HG02571 (cell line): ENCODE results near the gene CSNK2A3.
"Not testable (repeated sequence)": the region's sequence is repeated elsewhere in the genome, so short reads cannot be mapped to it uniquely, and the experiment has no call there.

Source experiments
- ATAC-seq: cut with Tn5 transposase; IDR thresholded peaks from one replicate; pipeline ENCODE4 v1.9.1; 2021; ENCODE audit warnings: mild to moderate bottlenecking, moderate library complexity; ENCODE audit not compliant: unreplicated experiment

Gene CSNK2A3

DNA sequence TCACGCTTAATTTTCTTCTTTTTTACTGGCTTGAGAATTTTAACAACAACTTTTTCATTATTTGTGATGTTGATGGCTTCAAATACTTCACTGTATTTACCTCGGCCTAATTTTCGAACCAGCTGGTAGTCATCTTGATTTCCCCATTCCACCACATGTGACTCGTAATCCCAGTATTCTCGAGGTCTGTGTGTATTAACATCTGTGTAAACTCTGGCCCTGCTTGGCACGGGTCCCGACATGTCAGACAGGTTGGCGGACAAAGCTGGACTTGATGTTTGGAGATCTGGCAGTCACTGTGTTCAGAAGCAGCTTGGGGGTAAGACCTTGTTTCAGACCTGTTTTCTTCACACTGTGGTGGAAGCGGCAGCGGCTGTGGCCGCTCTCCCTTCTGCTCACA, at the start of gene CSNK2A3:
Gene CSNK2A3 (minus strand): TSS at position 373 of the 400 bp plus-strand sequence. CDS start 131 bp downstream, at position 242.
- ATAC-seq, result not testable (repeated sequence)

DNA sequence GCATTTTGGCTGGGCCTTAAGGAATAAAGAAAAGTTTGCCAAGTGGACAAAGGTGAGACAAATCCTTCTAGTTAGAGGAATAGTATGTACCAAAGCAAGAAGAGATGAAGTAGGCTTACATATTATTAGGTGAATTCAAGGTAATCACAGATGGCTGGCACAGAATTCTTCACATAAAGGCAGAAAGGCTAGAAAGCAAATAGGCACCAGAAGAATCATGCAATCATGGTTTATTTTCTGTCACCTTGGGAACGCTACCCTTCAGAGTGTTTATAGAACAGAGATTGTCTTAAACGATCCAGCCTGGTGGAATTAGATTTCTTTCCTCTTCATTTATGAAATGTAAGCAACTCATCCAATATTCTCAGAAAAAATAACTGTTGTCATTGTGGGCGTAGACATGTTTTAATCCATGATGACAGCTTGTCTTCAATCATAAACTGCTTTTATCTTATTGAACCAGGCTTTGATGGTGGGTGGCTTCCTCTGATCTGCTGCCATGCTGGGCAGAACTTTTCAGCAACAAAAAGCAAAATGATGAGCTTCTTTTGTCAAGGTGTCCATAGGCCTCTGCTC, 49.0 kb upstream of the CSNK2A3 start:
- no peak for ATAC-seq

DNA sequence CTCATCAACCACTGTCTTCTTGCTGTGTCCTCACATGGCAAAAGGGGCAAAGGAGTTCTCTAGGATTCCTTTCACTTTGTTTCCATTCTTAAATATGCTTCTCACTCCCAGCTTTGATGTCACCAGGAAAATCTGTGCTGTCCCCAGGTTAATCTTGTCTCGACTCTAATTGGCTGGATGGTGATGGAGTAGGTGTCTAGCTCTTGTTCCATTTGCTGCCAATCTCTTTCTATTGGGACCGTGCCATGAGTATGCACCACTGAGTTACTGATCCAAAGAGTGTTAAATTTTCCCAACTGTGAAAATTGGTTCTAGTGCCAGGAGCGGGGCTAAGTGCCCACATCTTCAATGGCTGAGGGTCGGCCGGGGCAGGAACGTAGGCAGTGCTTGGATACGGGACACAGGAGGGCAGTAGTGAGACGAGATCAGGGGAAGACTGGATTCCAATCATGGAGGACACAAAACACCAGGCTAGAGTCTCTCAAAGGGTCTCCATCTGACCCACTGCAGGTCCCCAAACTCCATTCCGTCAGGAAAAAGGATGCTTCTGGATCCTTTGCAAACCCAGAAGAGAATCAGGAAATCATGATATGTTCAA, 47.7 kb upstream of the CSNK2A3 start:
- ATAC-seq, result no peak

DNA sequence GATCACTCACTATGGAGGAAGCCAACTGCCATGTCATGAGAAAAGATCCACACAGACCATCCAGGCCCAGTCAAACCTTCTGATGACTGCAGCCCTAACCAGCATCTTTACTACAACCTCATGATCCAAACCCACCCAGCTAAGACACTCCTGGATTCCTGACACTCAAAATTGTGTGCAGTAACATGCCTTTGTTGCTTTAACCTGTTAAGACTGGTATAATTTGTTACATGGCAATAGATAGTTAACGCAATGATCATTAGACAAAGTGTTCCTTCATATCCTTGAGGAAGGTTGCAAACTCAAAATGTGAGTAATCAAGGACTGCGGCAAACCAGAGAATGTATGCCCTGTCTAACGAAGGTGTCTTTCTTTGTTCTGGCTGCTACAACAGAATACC, 47.1 kb upstream of the CSNK2A3 start:
- no peak for ATAC-seq

DNA sequence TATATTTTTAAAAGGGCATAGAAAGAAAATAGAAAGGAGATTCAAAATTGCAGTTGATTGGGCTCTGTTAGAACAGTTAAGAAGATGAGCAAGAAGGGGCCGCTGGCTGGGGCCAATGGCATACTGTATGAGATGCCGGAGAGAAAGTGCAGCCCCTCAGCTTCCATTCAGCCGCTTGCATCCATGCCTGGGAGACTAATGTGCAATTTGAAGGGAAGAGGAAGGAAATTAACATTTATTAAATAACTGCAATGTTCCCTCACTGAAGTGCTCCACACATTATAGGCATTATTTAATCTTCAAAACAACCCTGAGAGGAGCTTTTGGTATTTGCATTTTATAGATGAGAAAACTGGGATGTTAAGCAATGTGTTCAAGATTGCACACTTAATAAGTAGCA, 44.7 kb upstream of the CSNK2A3 start:
- no peak for ATAC-seq

DNA sequence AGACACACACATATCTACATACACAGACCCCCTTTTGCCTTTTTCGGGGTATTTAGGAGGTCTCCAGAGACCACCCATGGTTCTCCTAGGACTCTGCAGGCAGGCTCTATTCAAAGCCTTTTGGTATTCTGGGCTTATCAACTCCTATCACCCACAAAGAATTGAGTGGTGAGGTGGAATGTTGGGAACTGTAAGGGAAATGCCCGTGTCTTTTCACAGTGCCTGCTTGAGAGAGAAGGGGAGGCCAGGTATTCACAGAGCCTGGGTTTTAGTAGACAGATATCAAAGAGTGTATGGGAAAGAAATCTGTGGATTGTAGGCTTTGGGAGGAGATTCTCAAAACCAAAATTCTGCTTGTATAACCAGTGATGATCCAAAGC, 44.0 kb upstream of the CSNK2A3 start:
- no peak for ATAC-seq

DNA sequence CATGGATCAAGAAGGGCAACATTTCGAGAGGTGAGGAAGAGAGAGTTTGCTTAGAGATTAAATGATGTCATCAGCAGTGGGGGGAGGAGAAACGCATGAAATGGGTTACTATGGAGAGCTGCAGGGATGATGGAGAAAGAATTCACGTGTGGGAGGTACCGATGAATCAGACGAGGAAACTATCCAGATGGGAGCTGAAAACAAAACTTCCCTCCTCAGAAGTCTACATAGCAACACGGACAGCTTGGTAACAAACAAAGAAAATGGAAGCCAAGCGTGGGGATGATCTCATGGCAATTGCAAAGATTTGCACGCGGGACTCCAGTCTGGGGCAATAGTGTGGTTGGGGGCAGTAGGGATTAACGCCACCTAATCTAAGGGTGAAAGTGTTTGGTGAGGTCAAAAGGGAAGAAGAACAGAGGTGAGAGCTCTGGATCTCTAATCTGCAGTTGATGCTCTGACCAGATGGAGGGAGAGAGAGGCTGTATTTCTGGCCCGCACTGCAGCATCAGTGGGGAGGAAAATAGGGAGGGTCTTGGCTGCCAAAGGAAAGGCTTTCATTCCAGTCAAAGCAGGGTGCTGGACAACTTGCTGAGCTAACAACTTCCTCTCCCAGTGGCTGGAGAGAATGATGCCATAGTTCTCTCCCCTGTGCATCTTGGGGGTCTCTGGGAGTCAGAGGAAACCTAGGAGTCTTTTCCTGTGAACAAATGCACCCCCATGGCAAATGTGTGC, 43.4 kb upstream of the CSNK2A3 start:
- no peak for ATAC-seq

DNA sequence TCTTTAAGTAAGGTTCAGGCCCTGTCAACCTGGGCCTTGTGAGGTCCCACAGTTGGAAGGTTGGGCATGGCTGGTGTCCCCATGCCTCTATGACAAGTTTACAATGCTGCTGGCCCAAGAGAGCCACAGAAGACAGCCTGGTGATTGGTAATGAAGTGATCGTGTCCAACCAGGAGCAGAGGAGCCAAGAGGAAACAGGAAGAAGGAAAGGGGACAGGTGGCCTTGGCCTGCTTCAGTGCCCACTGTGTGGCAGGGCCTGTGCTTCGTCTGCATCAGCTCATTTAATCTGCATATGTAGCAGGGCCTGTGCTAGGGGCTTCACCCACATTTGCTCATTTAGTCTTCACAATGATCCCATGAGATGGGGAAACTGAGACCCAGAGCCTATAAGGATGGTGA, 42.1 kb upstream of the CSNK2A3 start:
- ATAC-seq, result no peak

DNA sequence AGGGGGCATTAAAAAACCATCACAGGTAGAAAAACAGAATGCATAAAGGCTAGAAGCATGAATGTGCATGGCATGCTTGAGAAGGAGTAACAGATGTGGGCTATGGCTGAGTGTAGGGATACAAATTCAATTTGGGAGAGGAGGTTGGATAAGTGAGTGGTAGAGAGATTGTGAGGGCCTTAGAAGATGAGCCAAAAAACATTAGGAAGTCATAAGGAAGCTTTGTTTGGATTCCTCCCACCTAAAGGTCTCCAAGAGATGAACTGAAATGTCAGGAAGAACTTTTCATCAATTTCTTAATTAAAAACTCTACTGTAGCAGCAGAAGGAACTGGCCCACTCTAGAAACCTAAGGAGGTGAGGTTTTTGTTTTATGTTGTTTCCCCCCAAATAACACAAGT, 41.2 kb upstream of the CSNK2A3 start:
- no peak for ATAC-seq

DNA sequence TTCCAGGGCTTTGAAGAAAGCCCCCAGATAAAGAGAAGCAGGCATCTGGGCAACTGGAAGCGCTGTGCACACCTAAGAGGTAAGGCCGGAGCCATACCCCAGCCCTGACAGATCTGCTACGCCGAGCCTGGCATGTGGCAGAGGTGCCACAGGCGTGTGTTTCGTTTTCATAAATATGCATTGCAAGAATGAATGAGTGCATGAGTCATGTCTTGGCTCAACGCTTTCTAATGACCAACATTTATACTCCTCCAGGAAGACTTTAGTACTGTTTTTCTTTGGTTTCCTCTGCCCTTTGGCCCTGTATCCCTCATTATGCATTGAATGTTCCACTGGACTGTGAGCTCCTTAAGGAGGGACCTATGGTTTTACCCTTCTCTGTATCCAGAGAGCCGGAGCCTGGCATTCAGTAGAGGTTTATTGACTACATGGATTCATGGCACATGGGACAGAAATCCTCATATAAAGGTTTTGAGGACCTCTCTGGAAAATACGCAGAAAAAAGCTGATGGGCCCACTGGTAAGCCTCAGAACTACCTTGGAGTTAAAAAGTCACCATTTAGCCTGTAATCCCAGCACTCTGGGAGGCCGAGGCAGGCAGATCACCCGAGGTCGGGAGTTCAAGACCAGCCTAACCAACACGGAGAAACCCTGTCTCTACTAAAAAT, 38.9 kb upstream of the CSNK2A3 start:
- no peak for ATAC-seq

DNA sequence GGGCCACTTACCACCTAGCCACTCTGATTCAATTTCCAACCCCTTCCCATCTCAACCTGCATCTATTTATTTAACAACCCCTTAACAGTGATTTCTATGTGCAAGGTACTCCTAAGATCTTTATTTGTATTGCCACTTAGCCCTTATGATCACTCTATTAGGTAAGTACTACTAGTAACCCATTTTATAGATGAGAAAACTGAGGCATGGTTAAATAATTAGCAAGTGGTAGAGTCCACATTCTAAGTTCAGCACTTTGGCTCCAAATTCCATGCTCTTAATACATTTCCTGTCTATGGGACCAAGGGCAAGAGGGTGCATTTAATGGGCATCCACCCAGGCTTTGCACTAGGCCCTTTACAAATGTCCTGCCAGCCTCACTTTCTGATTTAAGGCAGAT, 38.1 kb upstream of the CSNK2A3 start:
- ATAC-seq, result no peak

DNA sequence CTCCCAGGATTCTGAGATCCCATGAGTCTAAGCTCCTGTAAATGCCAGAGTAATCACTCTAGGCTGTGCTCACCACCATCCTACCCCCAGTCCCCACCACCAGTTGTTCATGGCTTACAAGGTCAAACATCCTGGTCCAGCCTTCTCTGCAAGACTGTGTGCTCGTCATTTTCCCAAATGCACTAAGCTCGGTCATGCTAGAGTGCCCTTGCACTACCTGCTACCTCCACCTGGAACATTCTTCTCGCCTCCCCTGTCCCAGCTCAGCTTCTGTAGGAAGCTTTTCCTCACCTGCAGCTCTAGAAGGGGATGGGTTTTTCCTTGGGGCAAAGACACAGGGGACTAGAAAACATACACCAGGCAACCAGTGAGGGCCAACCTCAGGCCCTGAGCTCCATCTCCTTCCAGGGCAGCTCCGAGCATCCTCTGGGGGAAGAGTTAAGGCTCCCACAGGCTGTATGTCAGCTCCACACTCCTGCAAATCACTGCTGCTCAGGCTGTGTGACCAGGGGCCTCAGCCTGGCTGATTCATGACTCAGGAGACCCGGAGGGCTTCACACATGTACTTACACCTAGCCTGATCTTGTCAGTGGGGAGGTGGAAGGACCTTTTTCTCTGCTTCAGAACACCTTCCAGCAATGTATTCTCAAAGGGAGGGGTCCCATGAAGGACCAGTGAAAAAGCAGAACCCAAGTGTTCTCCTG, 37.2 kb upstream of the CSNK2A3 start:
- no peak for ATAC-seq

DNA sequence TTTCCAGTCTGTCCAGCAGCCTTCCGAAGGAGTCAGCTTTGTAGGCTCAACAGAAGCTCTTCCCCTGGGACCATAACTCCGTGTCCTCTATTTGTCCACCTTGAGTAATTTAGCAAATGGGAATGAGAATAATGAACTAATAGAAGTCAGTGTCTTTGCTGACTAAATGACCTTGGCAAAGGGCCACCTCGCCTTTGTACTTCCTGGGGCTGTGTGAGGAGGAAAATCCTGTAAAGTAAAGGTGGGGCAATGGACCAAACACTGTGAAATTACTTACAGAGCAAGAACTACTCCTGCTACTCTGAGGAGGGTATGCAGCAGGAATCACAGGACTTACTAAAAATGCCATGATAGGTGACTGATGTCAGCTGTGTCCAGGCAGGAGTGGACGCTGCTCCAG, 36.2 kb upstream of the CSNK2A3 start:
- ATAC-seq, result no peak

DNA sequence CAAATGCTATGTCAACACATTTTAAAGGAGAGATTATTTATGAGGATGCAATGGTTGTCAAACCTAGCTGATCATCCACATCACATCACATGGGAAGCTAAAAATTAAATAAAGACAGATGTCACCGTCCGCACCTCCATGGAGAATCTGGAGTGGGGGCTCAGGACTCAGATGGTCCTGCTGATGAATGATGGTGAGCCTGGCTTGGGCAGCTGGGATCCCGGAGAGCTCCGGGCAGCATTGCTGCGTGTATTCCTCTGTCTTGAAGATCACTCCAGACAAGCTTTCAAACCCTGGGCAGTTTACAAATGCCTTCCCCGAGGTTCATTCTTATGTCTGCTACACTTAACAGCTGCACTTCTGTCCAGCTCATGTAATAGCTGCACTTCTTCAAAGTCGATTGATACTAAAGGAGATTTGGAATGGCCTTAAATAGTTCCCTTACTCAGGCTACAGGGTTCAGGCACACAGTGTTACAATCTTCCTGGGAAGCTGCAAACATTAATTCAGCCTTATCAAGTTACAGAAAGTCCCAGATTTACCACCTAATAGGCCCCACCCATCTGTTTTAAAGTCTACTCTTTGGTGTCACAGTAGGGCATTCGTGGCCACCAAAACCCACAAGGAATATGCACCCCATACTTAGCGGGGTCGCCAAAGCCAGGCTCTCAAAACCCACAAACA, 34.7 kb upstream of the CSNK2A3 start:
- ATAC-seq, result no peak

DNA sequence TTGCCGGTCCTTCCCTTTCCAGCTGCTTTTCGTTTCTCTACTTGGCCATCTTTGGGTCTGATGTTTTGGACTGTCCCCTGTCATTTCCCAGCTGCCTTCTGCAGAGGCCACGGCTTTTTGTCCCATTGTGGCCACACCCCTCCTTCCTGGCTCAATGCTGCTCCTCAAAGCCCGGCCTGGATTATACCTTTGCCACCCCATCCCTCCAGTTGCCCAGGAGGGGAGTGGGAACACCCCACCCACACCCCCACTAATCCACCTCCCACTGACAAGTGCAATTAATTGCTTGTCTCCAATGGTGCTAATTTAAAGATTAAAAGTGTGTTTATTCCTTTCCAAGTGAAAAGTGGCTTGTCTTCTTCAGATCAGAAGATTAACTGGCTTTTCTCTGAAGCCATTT, 34.2 kb upstream of the CSNK2A3 start:
- no peak for ATAC-seq

DNA sequence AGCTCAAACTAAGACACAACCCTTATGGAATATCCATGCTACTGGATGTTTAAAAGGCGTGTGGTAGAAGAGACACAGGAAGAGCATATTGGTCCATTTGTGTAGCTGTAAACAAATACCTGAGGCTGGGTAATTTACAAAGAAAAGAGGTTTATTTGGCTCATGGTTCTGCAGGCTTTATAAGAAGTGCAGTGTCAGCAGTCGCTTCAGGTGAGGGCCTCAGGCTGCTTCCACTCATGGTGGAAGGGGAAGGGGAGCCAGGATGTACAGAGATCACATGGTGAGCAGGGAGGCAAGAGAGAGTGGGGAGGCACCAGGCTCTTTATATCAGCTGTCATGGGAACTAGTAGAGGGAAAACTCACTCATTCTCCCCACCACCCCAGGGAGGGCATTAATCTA, 31.8 kb upstream of the CSNK2A3 start:
- no peak for ATAC-seq

DNA sequence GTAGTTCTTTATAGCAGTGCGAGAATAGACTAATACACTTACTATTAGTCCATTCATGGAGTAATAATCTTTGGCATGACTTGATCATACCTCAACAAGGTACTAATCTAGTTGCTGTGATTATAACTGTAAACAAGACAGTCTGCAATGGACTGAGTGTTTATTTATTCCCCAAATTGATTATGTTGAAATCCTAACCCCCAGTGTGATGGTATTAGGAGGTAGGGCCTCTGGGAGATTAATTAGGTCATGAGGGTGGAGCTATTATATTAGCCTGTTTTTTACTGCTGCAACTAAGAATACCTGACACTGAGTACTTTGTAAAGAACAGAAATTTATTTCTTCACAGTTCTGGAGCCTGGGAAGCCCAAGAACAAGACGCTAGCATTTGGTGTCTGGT, 30.9 kb upstream of the CSNK2A3 start:
- no peak for ATAC-seq

DNA sequence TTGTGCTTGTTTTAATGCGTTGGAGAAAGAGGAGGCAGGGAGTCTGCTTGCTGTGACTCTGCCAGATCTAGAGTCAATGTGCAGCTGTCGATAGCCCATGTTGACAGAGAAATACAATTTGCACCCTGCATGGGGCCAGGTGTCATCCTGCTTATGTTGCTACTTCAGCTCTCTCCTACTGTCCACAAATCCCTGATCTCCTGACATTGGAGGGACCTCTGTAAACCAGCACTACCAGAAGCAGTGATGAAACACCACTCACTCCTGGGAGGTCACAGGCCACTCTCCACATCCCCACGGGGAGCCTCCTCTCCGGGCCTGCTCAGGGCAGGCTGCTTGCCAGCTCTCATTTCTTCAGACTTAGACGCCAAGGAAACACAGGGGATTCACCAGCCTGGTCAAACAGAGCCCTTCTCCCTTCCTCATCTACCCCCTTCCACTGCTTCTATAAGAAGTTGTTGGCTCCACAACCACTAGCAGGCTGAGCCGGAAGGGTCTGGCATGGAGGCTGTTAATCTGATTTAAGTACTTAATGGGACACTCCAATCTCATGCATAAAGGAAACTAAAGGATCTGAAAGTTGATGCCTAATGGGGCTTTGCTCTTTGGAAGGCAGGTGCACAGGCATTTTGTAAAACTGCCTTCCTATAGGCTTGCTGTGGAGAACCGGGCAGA, 29.9 kb upstream of the CSNK2A3 start:
- no peak for ATAC-seq

DNA sequence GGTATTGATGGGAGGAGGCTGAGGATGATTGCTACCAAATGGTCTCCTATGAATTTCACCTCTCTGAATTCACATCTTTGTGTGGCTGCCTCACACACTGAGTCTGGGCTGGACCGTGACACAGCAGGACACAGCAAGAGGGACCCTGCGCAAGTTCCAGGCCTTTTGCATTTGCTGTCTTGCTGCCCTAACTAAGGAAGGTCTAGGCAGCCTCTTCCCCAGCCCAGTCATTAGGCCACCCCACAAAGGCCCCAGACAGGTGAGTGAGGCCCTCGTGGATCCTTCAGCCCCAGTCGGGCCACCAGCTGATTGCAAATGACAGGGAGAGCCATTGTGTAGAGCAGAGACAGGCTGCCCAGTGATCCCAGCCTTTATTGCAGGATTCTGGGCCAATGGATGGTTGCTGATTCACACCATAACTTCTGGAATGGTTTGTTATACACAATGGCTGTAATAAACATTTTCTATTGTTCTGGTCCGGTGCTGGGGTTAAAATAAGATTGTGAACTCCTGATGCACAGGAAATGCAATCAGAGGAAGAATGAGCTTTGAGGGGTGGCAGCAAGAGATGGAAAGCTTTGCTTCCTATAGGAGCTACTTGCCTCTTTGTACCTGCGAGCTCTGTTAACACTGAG, 28.5 kb upstream of the CSNK2A3 start:
- no peak for ATAC-seq

DNA sequence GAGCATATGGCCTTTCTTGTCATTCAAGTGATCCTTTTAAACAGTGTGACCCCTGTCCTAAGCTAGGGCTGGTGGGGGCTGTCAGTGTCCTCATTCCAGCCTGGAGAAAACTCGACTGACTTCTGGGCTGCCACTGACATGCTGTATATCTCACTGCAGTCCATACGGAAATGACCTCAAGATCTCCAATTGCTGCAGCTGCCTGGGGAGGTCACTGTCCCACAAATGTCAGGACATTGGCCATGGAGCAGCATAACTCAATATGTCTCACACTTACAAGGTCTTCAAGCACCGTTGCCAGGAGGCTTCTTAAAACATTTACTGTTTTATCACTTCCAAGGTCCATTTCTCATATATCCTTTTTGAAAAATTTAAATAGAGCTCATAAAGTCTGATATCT, 27.8 kb upstream of the CSNK2A3 start:
- no peak for ATAC-seq
